RPMI8226 (cell line): Measurements from ENCODE around the gene TCF21.
"Not testable (repeated sequence)": the region's sequence is repeated elsewhere in the genome, so short reads cannot be mapped to it uniquely, and the experiment has no call there.

Source experiments
- DNase-seq: peaks from one replicate; pipeline ENCODE4 v3.0.0-alpha.2; 2015

The TCF21 gene

DNA sequence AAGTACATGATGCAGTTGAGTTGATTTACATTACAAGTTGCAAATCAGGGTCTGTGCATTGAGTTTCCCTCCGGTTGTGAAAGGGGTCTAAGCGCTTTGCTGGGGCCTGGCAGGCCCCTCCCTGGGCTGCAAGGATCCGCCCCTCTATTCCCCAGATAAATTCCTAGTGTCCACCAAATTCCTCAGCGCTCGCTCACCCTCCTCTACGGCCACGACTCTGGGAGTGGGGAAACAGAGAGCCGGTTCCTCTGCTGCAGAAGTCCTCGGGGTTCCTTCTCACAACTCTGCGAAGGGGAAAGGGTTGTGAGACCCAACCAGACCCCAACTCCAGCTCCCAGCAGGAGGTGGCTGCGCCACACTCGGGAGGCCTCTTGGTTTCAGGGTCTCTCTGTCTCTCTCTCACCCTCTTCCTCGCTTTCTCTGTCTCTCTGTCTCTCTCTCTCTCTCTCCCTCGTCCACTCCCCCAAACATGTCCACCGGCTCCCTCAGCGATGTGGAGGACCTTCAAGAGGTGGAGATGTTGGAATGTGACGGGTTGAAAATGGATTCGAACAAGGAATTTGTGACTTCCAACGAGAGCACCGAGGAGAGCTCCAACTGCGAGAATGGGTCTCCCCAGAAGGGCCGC is at the start of gene TCF21:
Gene TCF21 (plus strand): TSS at position 185 of the 628 bp plus-strand sequence. CDS start 285 bp downstream, at position 470.
- no peak for DNase-seq

DNA sequence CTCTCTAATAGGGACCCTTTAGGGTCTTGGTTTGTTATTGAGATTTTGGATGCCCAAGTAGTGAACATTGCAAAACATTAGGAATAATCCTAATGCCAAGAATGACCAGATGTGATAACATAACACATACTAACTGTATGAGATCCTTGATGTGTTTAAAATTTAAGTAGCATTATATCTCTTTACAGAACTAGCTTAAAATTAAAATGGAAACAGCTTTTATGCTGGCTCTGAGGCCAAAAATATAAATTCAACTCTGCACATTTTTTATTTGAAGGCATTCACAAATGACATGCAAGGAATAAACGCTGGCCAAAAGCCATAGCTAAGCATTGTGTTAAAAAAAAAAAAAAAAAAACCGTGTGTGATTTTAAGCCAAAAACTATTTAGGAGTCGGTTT is 47.7 kb upstream of the TCF21 start:
- DNase-seq, result no peak

- no peak for DNase-seq
These were observed 45.8 kb upstream of the TCF21 start for GRCh38 chr6:133843098-133843497.

DNA sequence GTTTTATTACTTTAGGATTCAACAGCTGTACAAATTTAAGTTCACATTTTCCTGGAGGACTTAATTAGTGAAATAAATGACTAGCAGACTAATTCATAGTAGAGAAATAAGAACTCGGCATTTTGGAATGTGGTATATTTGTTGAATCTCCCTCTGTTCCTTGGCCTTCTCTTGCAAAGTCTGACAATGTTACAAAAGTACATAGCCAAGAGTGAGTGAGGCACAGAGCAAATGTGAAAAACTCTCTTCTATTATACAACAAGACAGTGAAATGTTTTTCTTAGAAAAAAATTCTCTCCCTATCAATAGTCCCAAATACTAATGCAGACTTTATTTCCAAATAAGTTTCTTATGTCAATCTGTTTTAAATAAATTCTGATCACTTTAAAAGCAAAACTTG is 44.2 kb upstream of the TCF21 start:
- no peak for DNase-seq

DNA sequence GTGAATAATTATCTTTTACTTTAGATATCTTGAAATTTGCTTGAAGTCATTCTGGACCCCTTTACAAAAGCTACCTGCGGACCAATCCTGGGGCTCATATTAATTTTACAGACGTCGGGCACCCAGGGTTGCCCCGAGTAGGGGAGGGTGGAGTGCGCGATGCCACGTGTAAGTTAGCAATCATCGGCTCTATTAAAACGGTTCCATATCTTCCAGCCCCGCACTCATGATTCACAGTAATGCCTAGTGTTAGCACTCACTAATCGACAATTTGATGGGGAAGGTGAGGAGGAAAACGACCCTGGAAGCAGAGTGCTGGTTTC is 34.9 kb upstream of the TCF21 start:
- no peak for DNase-seq

DNA sequence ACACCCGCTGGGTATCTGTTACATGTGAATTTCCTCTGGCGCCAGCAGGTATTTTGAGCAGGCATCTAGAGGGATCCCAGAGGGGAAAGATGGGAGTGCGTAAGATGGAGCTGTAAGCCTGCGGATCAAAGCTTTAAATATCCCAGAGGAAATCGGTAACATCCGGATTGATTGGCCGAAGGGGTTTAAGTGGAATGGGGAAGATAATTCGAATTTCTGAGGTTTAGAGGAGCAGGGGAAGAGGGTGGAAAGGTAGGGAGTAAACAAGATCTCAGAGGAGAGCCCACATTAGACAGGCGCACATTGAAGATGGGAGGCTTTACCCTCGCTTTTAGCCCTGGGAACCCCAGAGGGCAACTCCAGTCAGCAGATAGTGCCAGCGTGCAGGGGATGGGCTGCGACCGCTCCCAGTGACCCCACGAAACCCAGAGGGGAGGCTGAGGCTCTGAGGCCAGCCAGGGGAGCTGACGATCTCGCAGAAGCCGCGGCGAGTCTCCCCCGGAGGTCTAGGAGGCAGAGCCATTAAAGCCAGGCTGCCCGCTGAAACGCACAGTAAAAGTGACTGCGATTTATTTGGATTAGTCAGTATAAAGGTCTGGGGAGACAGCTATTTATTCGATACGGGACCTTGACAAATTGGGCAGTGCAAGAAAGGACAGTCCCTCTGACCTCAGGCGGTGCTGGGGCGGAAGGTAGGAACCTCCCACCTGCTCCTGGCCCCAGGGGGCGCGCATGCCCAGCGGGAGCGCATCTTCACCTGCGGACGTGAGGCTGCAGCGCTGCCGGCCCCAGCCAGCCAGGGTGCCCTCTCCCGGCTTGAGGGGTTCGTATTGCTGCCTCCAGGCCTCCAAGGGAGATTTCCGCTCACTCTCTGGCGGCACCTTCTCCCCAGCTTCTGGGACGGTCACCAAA is 34.3 kb upstream of the TCF21 start:
- peak; percentile 3 for DNase-seq

DNA sequence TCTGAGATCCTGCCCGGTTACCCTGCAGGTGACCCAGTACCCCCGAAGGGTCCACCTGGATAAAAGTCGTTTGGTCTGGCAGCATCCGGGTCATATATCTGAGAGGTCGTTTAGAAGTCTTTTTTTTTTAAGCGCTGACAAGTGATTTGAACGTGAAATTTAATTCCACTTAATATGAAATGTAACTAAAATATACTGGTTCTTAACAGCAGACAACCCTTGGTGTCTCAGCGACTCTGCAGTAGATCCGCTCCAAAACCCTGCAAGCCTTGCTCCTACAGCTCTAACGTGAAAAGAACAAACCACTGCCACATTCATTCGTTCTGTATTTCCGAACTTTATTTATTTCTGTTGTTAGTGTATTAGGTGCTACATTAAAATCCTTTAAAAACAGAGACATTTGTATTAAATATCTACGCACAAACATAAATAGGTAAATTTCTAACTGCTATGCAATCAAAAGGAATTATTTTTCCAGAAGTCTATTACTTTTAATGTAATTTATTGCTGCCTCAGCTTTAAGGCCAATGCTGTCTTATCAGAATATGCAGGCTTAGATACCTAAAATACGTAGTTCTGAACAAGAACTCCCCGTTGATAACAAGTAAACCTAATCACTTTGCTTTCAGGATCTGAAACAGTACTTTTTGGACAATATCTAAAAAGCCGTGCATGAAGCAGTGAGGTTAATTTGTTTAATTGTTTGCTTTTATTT is 33.5 kb upstream of the TCF21 start:
- DNase-seq, result no peak

- no peak for DNase-seq
These were observed 32.9 kb upstream of the TCF21 start for GRCh38 chr6:133855991-133856370.

DNA sequence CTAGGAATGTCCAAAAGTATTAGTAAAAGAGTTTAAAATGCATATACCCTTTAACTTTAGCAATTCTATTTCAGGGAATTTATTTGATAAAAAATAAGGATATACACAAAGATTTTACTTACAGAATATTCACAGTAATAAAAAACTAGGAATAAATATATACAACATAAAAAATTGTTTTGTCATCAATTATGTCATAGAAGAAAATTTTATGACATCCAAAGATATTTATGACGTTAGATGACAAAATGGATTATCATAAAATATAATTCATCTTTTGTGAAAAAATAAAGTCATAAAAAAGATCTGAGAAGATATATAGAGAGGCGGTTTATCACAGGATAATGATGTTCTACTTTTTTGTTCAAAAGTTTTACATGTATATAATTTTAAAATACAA is 32.0 kb upstream of the TCF21 start:
- DNase-seq, result no peak

DNA sequence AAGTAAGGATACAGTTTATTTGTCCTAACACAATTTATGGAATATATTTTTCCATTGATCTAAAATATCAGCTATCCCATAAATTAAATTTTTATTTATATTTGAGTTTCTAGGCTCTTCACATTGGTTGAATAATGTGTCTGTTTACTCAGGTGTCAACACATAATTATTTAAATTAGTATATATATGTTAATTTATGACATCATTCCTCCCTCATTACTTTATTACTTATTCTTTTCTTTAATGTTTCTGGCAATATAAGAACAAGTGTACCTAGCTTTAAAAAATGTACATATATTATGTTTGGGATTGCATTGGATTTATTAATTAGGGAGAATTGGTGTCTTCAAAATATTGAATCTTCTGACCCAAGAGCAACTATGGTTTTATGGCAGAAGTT is 31.2 kb upstream of the TCF21 start:
- DNase-seq, result no peak

DNA sequence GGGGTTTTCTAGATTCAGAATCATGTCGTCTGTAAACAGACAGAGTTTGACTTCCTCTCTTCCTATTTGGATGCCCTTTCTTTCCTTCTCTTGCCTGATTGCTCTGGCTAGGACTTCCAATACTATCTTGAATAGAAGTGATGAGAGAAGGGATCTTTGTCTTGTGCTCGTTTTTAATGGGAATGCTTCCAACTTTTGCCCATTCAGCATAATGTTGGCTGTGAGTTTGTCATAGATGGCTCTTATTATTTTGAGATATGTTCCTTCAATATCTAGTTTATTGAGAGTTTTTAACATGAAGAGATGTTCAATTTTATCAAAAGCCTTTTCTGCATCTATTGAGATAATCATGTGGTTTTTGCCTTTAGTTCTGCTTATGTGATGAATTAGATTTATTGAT is 27.6 kb upstream of the TCF21 start:
- not testable (repeated sequence) for DNase-seq

DNA sequence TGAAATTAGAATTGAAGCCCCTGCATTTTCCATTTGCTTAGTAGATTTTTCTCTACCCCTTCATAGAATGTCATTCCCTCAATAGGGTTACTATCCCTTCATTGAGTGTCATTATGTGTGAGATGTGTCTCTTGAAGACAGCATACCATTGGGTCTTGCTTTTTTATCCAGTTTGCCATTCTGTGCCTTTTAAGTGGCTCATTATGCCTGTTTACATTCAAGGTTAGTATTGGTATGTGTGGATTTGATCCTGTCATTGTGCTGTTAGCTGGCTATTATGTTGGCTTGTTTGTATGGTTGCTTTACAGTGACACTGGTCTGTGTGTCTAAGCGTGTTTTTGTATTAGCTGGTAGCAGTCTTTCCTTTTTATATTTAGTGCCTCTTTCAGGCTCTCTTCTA is 25.7 kb upstream of the TCF21 start:
- no peak for DNase-seq

- DNase-seq, result no peak
These were observed 23.2 kb upstream of the TCF21 start for GRCh38 chr6:133865680-133866079.

DNA sequence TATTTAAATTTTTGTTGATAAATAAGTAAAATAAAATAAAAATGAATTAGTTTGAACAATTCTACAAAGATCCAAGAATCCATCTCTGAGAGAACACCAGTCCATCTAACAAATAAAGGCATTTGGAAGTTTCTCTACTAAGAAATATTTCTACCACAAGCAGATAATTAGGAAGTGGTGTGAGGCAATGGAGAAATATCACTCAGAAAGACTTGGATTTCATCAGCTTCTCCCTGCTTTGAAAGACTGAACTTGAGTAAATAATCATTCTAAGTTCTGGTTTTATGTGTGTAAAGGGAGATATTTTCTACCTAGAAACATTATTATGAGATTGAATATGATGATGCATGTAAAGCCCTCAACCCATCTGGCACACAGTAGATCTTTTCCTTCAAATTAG is 17.8 kb upstream of the TCF21 start:
- no peak for DNase-seq

- DNase-seq, result no peak
These were observed 15.4 kb upstream of the TCF21 start for GRCh38 chr6:133873538-133873937.

DNA sequence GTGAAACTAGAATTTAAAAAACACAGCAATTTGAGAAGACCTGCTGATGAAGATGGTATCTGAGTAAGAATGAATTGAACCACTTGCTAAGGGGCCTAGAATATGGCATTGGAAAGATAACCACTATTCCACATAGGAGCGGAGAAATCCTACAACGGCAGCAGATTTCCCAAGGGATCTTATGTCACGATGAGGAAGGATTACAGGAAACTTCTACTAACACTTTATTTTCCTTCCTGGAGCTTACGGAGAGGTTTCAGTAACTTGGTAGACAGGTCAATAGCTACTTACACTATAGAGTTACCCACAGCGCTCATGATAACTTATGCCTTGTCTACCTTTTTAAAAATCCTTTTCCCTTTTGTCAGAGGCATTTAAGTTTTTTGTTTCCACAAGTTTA is 11.8 kb upstream of the TCF21 start:
- DNase-seq, result no peak

- DNase-seq, result no peak
These were observed 8.9 kb upstream of the TCF21 start for GRCh38 chr6:133880006-133880405.

- DNase-seq, result no peak
These were observed 8.0 kb upstream of the TCF21 start for GRCh38 chr6:133880896-133881295.

DNA sequence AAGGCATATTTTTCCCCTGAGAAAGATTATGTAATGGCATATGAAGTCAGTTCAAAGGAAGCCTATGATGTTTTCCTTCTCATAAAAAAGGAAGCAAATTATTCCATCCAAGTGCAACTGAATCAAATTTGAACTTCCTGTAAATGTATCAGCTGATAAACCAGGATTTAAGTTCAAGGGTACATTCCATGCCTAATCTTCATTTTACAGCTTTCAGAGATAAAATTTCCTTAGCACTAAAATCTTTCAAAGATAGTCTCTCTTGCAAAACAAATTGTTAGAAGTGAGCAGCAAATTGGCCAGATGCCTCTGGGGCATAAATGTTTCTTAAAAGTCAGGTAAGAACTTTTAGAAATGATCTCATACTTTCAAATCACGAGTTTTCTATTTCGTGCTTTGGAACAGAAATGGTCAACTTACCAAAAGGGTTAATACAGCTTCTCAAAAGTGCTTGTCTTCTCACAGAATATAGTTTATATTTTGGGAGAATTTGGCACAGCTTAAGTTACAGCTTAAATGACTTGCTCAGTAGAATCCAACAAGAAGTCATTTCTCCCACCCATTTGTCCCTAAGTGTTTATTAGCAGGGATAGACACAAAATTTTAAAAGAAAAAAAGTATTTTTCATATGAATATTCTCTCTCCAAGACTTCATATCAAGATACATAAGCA is 2.7 kb upstream of the TCF21 start:
- DNase-seq, result no peak

GRCh38 chr6:133887156-133887879 is 1.6 kb upstream of the TCF21 start:
- no peak for DNase-seq

DNA sequence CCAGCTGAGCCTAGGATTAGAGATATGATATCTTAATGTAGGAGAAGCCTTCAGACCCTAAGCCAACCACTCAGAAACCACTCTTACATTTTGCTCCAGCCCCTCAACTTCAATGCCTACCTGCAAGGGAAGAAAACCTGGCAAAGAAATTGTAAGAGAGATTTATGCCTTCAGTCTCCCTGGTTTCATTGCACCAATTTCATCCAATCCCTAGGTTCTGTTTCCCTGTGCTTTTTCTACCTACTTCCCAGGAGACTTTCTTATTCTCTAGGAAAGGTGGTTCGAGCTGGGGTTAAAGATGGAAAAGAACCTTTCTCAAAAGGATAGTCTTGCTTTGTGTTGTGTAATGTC is 1.1 kb upstream of the TCF21 start:
- no peak for DNase-seq

GRCh38 chr6:133889557-133890403 is 867 bp downstream of the TCF21 start:
- no peak for DNase-seq
